ENCODE data around the gene CCNG2.
A peak's percentile ranks its signal among the peaks of the same experiment; 100 is the strongest.

CCNG2 gene

DNA sequence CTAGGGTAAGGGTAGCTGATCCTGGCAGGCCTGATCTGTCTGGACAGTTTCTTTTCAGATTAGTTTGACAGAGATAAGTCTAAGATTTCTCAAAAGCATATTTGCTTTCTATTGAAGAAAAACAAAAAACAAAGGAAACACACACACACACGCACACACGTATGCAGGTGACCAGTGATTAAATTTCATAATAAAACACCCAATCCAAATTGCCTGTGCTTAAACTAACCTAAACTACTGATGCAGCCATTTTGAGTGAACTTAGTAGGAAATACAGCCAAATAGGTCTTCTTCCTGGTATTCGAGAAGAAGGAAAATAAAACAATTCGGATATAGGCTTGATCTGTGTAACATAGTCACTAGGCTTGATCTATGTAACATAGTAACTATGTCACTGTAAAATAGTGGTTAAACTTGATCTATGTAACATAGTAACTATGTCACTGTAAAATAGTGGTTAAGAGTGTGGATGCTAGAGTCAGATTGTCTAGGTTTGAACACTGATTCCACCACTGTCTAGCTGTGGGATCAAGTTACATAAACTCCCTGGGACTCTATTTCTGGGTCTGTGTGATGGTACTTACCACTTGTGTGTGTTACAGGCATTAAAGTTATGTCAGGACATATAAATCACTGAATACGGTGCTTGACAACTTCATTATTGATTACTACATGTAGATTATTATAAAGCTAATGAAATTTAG is 9.8 kb upstream of the CCNG2 start:
- DNase-seq, result no peak

- DNase-seq, result no peak
Measured at GRCh38 chr4:77148078-77148477, 8.9 kb upstream of the CCNG2 start.

DNA sequence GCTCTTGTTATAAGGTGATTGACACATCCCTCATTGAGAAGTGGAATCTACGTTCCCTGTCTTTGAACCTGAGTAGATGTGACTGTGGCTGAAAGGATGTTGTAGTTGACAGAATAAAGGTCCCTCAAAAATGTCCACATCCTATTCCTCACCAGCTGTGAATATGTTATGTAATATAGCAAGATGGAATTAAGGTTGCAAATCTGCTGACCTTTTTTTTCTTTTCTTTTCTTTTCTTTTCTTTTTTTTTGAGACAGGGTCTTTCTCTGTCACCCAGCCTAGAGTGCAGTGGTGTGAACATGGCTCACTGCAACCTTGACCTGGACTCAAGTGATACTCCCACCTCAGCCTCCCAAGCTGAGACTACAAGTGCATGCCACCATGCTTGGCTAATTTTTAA is 7.2 kb upstream of the CCNG2 start:
- DNase-seq, result no peak

DNA sequence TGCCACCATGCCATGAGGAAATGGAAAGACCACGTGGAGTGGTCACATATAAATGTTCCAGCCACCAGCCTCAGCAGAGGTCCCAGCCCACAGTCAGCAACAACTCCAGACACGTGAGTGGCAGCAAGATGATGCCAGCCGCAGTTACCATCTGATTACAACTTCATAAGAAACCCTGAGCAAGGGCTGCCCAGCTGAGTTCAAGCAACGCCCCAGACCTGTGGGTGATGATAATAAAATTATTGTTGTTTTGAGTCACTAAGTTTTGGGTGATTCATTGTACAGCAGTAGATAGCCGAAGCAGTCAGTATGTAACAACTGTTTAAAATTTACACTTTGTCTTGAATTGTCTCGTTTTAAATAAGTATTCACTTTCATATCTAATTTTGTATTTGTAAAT is 5.8 kb upstream of the CCNG2 start:
- no peak for DNase-seq

DNA sequence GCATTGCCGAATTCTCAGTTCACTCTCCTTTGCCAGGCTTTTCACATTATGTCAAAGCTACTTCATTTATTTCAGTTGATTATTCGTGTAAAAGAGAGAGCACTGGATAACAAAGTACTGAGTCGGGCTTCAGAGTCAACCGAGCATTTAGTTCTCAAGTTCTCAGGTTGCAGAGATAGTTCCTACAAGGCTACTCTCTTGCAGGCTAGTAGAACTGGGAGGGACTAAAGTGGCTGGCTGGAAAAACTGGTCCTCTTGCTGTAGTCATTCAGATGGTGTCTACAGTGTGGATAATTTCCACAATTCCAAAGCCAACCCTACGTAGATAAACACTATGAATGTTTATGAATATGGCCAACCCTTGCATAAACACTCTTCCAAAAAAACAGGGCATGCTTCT is 4.6 kb upstream of the CCNG2 start:
- no peak for DNase-seq

- no peak for DNase-seq
Measured at GRCh38 chr4:77153006-77153405, 4.0 kb upstream of the CCNG2 start.

GRCh38 chr4:77154065-77154464 is 2.9 kb upstream of the CCNG2 start:
- DNase-seq, result no peak

DNA sequence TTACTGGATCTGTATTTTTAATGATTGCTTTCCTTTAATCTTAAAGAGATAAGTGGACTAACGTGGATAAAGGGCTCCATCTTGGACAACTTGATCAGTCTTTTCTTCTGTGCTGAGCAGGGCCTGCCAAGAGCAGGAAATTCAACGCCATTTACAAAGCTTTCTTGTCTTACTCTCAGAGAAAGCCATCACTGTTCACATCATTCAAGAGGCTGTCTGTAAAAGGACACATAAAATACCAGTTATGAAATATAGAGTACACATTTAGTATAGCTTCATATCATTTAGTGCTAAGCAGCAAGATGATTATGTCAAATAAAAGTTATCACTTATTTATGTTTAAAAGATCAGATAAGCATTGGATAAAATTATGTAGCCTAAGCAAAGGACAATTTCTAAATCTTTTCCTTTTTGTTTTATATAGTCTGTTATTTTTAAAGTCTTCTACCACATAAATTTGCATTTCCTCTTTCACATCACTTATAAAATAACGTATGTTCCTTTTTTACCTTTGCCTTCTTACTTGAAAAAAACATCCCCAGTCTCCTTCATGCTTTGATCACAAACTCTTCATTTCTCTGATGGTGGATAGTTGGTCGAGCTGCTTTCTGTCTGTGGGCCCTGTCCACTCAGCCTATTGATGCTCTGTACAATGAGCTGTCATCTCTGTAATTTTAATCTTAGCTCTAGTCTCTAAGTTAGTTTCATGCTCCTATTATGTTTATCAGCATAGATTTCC is 2.1 kb upstream of the CCNG2 start:
- no peak for DNase-seq

DNA sequence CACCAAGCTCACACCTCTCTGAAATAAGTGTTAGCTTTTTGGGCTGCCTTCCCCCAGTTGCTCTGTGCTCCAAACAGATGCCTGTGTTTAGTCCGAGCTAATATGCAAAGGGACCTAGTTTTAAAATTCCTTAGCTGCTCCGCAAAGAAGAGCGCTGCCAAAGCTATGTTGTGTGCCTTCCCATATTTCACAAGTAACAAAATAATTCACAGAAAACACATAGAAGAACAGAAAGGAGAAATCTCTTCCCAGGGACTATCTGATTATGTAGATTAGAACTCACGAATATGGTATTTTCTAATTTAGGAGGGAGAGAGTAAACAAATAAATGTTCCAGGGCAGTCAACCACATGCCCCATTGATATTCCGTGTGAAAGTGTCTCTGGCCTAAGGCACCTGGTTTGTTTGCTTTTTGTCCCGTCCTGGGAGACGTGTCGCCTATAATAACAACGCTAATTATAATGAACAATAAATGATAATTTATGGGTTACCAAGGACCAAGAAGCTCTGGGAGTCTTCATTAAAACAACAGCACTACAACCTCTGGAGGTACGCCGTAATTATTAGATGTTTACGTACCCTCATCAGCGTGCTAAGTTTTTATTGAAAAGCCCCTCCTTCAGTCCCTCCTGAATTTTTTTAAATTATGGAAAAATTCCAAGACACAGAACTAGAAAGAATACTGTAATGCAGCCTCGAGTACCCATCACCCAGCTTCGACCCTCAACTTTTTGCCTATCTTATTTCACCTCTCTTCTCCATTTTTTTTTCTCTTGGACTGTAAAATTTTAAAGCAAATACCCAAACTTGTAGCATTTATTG is 1.2 kb upstream of the CCNG2 start:
- DNase-seq, result no peak

DNA sequence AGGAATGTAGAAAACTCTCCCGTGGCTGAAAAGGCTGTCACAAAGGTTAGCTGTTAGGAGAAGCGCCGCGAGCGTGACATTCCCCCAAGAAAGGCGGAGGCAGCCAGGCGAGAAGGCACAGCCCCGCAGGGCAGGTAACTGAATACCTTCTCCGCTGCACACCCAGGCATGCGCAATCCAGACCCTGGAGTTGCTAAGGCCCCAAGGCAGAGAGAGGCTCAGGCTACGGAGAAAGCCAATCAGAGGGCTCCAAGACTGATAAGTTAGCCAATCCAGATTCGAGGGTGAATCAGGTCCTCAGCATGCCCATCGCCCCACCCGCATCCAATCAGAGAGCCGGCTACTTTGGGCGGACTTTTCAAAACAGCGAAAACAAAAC is 485 bp upstream of the CCNG2 start:
- no peak for DNase-seq

DNA sequence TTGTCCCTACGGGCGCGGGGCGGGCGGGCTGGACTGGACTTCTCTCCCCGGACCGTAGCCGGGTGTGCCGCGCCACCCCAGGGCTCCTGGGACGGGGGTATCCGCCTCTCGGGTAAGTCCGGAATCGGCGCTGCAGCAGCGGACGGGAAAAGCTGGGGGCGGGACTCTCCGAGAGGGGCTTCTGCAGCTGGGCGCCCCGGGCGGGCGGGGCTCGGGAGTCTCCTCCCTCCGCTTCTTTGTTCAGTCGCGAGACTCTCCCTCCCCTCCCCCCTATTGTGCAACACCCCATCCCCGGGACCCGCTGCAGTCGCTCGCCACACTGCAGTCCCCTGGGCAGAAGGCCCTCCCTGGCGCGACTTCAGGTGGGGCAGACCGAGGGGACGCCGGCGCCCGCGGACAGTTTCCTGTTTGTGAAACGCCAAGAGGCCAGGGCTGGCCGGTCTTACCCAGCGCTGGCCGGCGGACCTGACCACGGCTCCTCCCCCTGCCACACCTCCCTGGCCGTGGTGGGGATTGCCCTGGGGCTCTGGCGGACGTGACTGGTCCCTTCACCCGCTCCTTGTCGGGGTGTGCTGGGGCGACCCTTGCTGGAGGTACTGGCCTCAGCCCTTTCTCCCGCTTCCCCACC is 966 bp downstream of the CCNG2 start:
- peak; percentile 84 for DNase-seq

- DNase-seq, result no peak
Measured at GRCh38 chr4:77158487-77158861, 1.5 kb downstream of the CCNG2 start.

GRCh38 chr4:77159806-77160205 is 2.8 kb downstream of the CCNG2 start:
- DNase-seq, result no peak

DNA sequence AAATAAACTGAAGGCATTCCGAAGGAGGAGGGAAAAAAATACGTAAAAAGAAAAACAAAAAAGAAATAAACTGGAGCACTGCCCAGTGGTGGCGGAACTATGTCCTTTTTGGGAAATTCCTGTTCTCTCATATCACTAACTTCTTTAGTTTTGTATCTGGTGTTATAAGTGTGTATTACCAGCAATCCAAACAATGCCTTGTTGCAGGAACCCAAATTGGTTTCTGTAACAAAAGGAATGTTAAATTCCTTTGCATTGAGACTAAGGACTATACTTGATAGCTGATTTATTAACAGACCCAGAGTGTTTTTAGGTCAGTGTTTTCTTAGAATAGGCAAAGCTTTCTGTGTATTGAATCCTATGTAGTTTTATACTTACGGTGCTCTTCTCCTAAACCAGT is 6.6 kb downstream of the CCNG2 start:
- DNase-seq, result no peak

DNA sequence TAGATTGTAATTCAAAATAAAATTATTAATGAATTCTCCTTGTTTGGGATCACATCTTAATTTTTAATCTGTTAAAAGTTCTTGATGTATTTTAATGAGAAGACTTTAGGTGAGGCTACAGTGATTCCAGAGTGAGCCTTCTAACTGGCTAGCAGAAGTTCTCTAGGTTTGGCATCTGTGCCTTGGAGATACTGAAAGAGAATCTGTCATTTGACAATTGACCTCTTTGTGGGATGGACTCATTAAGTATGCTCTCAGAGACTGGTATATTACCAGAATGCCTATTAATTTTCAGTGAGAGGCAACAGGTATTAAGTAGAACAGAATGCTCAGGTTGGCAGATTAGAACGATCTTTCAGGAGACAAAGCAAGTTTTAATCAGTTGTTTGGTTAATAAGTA is 10.2 kb downstream of the CCNG2 start:
- no peak for DNase-seq

DNA sequence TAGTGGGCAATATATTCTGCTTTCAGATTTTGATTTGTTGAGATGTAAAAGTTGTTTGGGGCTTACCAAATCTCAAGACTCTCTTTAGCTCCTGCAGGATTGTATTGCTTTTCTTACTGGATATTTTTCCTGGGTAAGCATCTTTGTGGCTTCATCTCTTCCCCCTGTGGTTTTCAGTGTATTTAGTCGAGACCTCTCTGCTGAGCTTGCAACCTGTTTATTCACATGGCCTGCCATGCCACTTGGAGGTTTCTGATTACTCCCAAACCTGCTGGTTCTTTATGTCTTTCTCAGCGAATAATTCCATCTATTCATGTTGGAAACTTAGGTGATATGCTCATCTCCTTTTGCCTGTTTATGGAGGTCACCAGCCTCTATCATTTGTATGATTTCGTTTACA is 10.9 kb downstream of the CCNG2 start:
- DNase-seq, result no peak

DNA sequence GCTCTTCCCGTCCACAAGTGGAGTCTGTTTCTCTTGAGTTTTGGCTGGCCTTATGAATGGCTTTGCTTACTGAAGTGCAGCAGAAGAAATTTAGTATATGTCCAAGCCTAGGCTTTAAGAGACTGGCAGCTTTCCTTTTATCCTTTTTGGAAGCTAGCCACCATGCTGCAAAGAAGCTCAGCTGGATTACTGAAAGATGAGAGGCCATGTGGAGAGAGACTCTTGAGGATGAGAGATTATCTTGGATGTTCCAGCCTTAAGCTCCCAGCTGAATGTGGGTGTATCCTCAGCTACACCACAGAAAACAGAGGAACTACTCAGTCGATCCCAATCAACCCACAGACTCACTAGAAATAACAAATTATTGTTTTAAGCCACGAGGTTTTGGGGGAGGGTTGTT is 12.5 kb downstream of the CCNG2 start:
- DNase-seq, result no peak

DNA sequence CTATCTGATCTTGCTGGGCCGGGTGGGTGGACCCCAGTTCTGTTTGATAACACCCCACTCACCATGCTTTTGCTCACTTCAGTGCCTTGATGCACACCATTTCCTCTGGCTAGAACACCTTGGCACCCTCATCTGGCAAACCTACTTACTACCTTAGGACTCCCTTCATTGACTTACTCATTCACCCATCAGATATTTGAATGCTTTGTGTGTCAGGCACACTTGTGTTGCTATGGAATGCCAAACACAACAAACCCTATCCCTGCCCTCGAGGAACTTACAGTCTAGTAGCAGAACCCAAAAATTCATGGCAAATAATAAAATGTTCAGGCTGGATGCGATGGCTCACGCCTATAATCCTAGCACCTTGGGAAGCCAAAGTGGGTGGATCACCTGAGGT is 13.9 kb downstream of the CCNG2 start:
- no peak for DNase-seq

DNA sequence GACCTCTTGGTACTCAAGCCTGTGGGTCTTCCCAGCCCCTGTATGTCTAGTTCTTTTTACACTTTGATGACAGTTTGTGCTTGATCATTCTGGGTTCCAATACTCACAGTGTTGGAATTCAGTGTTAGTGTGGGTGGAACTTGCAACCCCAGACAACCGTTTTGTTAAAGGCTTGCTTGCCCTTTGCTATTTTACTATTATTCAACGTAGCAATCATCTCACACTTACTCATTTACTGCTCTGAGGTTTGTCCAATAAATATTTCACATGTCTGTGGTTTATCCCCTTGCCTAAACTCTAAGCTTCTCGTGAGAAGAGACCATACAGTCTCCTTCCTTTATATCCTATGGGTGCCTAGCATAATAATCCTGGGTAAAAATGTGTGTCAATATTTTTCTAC is 15.3 kb downstream of the CCNG2 start:
- DNase-seq, result no peak

DNA sequence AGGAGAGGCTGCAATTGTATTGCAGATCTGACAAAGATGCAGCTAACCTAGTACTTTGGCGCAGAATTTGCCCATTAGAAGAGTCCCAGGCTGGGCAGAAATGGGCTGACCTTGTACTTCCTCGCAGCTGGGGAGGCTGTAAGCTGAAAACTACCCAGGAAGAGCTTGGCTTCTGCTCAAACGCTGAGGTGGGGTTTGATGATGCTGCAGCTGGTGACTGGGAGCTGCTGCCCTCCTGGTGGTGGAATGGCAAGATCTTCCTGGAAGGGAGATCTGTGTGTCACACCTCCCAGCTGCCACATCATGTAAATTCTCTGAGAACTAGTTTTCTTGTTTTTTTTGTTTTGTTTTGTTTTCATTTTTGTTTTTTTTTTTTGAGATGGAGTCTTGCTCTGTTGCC is 17.4 kb downstream of the CCNG2 start:
- no peak for DNase-seq

GRCh38 chr4:77175201-77175611 is 18.2 kb downstream of the CCNG2 start:
- no peak for DNase-seq

GRCh38 chr4:77176640-77177039 is 19.6 kb downstream of the CCNG2 start:
- DNase-seq, result no peak

GRCh38 chr4:77177199-77177598 is 20.2 kb downstream of the CCNG2 start:
- DNase-seq, result no peak

DNA sequence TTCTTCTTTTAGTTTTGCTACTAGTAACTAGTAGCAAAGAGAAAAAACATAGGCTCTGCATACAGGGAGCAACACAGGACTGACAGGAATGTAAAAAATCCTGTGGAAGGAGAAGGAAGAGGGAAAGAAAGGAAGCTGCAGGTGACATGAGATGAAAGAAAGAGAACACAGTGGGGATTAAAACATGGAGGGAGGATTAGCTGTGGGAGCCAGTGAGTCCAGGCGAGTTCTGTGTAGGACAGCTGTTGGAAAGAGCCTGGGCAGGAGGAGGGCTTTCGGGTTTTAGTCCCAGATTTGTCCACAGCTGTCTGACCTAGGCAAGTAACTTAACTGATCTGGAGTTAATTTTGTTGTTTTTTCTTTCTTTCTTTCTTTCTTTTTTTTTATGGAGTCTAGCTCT is 21.6 kb downstream of the CCNG2 start:
- DNase-seq, result no peak
